Fibroblast of skin of right biceps (primary cell): ENCODE measurements around the gene MRPS7.
"Not testable (repeated sequence)": the region's sequence is repeated elsewhere in the genome, so short reads cannot be mapped to it uniquely, and the experiment has no call there.

Experiments
- DNase-seq: peaks from one replicate; pipeline ENCODE4 v3.0.0-alpha.2; 2013

The MRPS7 gene

GRCh38 chr17:75244133-75244866 lies 17.4 kb upstream of the MRPS7 start:
- DNase-seq = no peak

DNA sequence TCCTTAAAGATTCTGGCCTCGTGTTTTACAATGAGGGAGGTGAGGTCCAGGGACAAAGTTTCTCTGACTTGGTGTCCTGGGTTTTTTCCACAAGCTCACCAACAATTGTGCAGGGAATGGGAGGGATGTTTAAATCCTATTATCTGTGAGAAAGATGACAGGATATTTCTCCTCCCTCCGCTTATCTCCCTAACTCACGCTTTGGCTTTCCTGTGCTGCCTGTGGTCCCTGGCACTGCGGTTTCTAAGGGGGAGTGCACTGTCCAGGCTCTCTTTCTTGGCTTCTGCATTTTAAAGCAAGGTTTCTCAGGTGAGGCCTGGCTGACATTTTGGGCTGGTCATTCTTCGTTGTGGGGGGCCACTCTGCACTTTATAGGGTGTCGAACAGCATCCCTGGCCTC lies 16.7 kb upstream of the MRPS7 start:
- no peak for DNase-seq

GRCh38 chr17:75246404-75246803 lies 15.3 kb upstream of the MRPS7 start:
- no peak for DNase-seq

DNA sequence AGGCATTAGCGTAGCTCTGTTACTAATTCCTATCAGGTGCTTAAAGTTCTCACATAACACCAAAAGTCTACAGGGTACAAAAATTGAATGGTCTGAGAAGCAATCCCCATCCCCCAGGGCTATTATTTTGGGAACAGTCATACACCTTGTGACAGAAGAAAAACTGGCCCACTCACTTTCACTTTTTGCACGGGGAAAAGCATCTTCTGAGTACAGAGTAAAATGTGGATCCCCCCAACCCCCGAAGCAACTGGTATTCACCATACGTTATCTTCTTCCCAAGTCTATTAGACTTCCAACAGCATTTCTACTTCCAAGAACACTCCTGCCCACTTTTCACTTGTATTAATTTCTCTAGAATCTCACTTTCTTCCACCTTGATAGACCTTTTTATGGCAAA lies 12.1 kb upstream of the MRPS7 start:
- no peak for DNase-seq

GRCh38 chr17:75250009-75250471 lies 11.6 kb upstream of the MRPS7 start:
- DNase-seq = peak; percentile 60

DNA sequence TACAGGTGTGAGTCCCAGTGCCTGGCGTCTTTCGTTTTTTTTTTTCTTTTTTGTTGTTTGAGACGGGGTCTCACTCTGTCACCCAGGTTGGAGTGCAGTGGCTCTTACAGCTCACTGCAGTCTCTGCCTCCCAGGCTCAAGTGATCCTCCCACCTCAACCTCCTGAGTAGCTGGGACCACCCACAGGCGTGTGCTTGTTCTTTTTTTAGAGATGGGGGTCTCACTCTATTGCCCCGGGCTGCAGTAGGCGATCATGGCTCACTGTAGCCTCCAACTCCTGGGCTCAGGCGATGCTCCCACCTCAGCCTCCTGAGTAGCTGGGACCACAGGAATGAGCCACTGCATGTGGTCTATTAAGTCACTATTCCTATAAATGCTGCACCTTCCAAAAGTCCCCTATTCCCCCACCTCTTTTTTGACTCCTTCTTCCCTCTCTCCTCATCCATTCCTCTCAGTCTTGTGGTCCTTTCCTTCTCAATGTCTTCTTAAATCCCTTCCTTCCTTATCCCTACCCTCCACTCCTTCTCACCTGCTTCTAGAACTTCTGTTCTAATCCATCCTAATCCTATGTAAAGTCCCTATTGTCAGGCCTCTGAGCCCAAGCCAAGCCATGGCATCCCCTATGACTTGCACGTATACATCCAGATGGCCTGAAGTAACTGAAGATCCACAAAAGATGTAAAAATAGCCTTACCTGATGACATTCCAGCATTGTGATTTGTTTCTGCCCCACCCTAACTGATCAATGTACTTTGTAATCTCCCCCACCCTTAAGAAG lies 9.5 kb upstream of the MRPS7 start:
- no peak for DNase-seq

- DNase-seq = not testable (repeated sequence)
Observed at GRCh38 chr17:75255954-75256698, 5.6 kb upstream of the MRPS7 start.

GRCh38 chr17:75257228-75257627 lies 4.5 kb upstream of the MRPS7 start:
- not testable (repeated sequence) for DNase-seq

- no peak for DNase-seq
Observed at GRCh38 chr17:75260641-75261335, 891 bp upstream of the MRPS7 start.

- DNase-seq = peak; percentile 11
Observed at GRCh38 chr17:75262112-75262606, 480 bp downstream of the MRPS7 start.

DNA sequence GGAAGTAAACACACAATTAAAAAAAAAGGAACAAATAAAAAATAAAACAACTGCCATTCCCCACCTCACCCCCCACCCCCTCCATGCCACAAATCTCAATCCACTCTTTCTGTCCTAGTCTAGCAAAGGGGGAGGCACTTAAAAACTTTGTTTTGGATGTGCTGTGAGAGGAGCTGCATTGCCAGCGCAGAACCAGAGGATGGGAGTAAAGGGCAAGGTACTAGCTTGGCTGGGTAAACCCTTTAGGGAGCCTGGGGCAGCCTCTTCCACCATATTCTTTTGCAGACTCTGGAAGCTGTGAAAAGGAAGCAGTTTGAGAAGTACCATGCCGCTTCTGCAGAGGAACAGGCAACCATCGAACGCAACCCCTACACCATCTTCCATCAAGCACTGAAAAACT lies 1.4 kb downstream of the MRPS7 start:
- no peak for DNase-seq

DNA sequence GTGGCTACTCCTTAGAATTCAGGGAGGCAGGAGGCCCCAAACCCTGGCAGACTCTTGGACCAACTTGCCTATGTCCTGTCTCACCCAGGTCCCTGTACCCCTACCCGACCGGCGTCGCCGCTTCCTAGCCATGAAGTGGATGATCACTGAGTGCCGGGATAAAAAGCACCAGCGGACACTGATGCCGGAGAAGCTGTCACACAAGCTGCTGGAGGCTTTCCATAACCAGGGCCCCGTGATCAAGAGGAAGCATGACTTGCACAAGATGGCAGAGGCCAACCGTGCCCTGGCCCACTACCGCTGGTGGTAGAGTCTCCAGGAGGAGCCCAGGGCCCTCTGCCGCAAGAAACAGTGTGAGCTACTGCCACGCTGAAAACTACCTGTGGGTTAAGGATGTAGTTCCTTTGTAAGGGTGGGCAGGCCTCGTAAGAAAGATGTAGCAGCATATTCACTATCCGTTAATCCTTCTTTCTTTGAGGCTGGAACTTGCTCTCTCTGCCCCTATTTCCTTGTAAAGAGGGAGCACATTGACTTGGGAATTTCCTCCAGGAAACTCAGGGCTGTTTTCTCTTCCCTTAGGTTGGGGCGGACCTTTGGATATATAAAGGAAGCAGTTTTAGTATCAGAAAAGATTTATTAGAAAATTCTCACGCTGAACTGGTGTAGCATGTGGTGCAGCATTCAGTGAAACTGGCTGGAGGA lies 4.1 kb downstream of the MRPS7 start:
- no peak for DNase-seq

DNA sequence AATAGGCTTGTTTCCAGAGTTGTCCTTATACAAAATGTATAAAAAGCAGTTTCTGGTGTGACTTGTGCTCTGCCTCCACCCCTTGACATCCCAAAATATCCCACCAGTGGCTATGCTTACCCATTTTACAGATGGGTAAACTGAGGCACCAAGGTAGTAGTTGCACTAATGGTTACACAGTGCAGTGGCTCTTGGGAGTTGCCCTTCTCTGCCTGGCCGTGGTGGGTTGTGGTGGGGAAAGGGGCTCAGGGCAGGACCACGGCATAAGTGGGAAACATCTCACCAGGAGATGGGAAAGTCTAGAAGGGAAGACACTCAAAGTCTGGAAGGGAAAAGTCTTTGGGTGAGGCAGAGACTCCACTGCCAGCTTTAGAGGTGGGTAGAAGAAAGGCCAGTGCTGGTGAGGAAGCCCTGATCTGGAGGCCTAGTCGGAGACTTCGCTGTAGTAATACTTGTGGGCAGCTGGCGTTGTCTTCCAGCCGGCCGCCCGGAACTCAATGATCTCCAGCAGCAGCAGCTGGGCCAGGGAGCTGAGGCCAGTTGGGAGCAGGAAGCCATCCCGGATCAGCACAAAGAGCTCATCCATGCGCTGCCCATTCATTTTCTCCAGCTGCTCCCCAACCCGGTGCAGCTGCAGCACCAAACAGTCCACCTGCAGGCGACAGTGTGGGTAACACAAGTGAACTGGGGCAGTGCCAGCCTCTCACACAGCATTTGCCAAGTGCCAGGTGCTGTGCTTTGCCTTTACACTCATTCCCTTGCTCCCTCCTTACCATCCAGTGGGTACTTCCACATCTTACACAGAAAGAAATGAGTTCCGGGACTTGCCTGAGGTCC lies 4.9 kb downstream of the MRPS7 start:
- no peak for DNase-seq

- no peak for DNase-seq
Observed at GRCh38 chr17:75267153-75267410, 5.4 kb downstream of the MRPS7 start.

GRCh38 chr17:75267411-75268232 lies 5.9 kb downstream of the MRPS7 start:
- no peak for DNase-seq

DNA sequence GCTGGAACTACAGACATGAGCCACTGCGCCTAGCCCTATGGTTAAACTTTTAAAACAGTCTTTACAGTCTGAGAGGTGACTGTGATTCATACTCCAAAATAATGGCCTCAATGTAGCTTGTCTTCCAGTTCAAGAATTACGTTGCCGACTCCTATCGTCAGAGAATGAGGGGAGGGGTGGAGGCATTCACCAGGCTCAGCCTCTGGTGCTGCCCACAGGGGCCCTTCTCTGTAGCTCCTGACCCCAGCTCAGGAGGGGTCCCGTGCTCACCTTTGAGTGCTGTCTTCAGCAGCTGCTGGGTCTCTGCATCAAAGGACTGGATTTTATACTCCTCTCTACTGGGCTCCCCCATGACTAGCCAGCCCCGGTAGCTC lies 8.2 kb downstream of the MRPS7 start:
- no peak for DNase-seq

GRCh38 chr17:75270218-75270965 lies 8.7 kb downstream of the MRPS7 start:
- peak; percentile 67 for DNase-seq

GRCh38 chr17:75270966-75271232 lies 9.2 kb downstream of the MRPS7 start, which contains the start of gene MIF4GD:
MIF4GD (minus strand) TSS chr17:75271231; CDS start chr17:75270195, 1,036 bp downstream.
- DNase-seq = no peak

- peak; percentile 75 for DNase-seq
Observed at GRCh38 chr17:75271233-75271954, 9.7 kb downstream of the MRPS7 start.
